Astrocyte of the spinal cord (primary cell): ENCODE results near the gene LINC01488.

Experiments used
- DNase-seq: peaks from one replicate; pipeline ENCODE4 v3.0.0; 2011; ENCODE audit warnings: low read depth, low spot score
- H3K4me3 ChIP-seq: 2 replicates; pipeline ENCODE4 v1.5.1; 2011; ENCODE audit warnings: low read depth, mild to moderate bottlenecking, low read length, moderate library complexity
- in situ Hi-C: cut with HindIII; loops from 2 replicates; pipeline ENCODE4 v1.10.0; 2017; ENCODE audit warnings: low sequenced_read_pairs
- TF ChIP-seq, protein P1 (sequence below): IDR thresholded peaks from 2 replicates; pipeline ENCODE4 v1.5.1; 2012; ENCODE audit warnings: low read depth, mild to moderate bottlenecking, low read length, inconsistent platforms

The LINC01488 gene

DNA sequence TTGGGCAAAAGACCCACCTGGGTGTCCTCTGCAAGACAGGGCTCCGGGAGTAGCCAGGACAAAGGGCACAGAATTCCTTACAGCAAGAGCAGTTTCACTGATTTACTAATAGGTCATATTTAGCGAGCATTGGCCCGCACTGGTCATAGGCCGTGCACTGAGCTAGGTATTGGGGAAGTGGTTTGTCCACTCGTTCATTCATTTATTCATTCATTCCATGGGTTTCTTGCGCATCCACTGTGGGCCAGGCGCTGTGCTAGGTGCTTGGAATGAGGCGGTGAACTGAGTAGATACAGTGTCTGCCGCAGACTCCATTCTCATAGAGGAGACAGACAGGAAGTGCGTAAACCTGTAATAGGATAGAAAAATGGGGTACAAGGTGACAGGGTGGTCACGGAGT, 13.2 kb upstream of the LINC01488 start:
- H3K4me3 ChIP-seq: no peak overlapping the region
- in situ Hi-C loops: no loop called here
- TF ChIP-seq, protein P1, sequence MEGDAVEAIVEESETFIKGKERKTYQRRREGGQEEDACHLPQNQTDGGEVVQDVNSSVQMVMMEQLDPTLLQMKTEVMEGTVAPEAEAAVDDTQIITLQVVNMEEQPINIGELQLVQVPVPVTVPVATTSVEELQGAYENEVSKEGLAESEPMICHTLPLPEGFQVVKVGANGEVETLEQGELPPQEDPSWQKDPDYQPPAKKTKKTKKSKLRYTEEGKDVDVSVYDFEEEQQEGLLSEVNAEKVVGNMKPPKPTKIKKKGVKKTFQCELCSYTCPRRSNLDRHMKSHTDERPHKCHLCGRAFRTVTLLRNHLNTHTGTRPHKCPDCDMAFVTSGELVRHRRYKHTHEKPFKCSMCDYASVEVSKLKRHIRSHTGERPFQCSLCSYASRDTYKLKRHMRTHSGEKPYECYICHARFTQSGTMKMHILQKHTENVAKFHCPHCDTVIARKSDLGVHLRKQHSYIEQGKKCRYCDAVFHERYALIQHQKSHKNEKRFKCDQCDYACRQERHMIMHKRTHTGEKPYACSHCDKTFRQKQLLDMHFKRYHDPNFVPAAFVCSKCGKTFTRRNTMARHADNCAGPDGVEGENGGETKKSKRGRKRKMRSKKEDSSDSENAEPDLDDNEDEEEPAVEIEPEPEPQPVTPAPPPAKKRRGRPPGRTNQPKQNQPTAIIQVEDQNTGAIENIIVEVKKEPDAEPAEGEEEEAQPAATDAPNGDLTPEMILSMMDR: no peak
- DNase-seq: no peak

DNA sequence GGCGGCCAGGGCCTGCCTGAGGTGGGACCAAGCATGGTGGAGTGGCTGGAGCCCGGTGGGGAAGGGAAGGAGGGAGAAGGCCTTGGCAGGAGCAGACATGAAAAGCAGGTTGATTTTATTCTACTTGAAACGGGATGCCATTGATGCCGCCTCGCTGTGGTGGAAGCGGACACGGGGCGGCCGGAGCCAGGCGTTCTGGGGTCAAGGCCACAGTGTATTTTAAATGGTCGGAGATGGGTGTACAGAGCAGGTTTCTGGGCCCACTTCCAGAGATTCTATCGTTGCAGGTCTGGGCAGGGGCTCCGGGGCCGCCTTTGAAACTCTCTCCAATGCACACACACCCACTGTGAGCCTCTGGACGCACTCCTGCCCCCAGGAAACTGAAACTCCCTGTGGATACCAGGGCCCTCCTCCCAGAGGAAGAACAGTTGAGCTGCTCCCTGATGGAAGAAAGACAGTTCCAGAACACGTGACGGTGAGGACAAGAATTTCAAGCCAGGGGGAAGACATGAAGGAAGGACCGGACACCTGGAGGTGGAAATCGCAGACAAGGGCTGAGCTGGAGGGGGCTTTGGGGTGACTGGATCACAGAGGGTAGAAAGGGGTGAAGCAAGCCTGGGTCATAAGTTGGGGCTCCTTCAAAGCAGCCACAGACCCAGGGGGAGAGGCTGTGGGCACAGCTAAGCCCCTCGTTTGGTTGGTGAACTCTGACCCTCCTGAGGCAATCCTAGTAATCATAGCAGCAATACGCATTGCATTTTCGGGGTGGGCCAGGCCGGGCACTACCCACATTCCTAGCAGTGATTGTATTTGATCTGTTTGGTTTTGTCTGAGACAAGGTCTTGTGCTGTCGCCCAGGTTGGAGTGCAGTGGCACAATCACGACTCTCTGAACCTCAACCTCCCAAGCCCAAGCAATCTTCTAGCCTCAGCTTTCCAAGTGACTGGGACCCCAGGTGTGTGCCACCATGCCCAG, 12.3 kb upstream of the LINC01488 start:
- no peak for DNase-seq
- no peak overlapping the region for H3K4me3 ChIP-seq
- TF ChIP-seq, protein P1: no peak
- in situ Hi-C loops: no loop called here

DNA sequence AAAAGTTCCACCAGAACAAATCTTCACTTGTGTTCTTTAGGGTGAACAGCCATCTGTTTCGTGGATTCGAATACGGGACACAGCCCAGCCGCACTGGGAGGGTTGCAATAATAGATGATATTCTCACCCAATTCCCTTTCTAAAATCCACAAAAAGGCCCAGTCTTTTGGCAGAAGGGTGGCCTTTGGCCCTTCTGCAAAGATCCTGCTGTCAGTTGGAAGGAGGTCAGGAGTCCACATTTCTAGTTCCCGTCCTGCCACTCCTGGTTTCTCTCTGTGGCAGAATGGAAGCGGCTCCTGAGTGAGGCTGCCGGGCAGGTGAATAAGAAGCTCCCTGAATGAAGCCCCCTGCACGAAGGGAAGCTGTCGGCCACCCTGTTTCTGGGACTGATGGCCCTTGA, 11.2 kb upstream of the LINC01488 start:
- TF ChIP-seq, protein P1: no peak
- in situ Hi-C loops: no loop called here
- no peak overlapping the region for H3K4me3 ChIP-seq
- DNase-seq: no peak

DNA sequence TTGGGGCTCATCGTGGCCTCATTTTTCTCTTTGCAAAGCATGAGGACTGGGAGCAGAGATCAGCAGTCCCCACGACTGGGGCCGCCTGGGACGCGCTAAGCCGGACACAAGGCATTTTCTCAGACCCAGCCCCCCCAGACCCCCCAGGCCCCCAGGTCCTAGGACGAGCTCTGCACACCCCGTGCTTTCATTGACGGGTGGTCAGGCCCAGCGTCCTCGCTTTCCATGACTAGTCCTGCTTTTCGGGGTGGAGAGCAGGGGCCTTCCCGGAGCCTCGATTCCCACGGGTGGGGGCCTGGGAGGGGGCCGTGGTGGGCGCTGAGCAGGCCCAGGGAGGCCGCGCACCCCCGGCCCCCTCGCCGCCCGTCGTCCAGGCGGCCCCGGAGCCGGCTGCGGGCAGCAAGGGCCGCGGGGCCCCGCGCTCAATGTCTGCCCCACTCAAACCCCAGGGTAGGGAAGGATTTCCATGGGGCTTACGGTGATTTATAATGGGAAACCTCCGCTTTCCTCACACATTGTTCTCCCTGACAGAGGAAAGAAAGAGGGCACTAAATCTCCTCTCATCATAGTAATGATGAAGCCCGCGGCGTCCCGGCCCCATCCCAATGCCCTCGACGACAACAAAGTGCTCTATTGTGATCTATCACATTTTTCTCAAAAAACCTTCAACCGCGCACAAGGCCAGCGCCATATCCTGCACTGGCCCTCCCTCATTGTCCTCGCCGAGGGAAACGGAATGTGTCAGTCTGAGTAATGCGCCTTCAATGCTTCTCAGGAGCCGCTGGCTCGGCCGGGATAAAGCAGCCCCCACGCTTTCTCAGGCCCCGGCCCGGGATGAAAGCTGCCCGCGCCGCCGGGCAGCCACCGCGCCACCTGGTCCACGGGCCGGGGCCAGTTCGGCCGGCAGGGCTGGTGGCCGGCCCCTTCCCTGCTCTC, 10.4 kb upstream of the LINC01488 start:
- H3K4me3 ChIP-seq: no peak overlapping the region
- peak; percentile 37 for DNase-seq
- TF ChIP-seq, protein P1: no peak
- in situ Hi-C loops: no loop called here

DNA sequence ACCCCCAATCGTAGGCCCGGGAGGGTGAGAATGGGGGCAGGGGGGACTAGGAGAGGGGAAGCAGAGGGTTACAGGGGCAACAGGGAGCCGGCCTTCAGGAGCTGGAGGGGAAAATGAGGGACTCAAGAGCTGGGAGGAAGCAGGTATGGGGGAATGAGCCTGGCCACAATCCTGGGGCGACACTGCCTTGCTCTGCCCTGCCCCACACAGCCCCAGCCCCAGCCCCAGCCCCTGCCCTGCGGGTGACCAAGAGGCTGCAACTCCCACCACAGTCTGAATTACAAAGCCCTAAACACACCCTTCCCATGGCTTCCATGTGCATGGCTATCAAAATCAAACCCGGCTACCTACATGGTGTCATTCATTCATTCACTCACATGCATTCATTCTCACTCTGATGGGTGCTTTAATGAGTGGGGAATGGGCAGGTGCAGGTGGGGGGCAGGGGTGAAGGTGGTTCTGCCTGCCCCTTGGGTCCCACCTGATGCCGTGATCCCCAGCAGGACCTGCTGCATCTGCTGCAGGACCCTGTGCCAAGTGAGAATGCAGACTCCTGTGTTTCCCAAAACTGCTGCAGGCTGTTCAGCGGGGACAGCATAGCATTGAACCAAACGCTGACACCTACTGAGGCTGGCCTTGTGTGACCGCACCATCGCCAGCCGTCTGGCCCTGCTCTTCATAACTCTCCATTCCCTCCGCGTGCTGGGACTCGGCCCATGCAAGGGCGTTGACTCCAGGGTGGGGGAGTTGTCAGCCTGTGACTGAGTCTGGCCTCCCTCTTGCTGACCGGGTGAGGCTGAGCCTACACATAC, 9.5 kb upstream of the LINC01488 start:
- H3K4me3 ChIP-seq: no peak overlapping the region
- TF ChIP-seq, protein P1: no peak
- DNase-seq: no peak
- in situ Hi-C loops: no loop called here
